ENCODE results near the gene DIP2A. TPM values are rescaled to one million over a fixed set of nuclear protein-coding genes. Genes with fewer than 3 reads are reported as not detected.
A peak's percentile ranks its signal among the peaks of the same experiment; 100 is the strongest.

DIP2A gene
- total RNA-seq, 1 experiment from 2014 or later = 19.4 TPM

- no peak for DNase-seq
- H3K4me3 ChIP-seq (ENCODE audit: insufficient read depth, low read depth, low read length) = no peak overlapping the region
- no peaks in the 10 kb centered on the region for H3K27me3 ChIP-seq (ENCODE audit: control insufficient read depth, insufficient read depth, low read length)
- no peaks in the 10 kb centered on the region for H3K36me3 ChIP-seq (replicated peaks; ENCODE audit: control insufficient read depth, insufficient read depth, low read length)
Observed at GRCh38 chr21:46471514-46471913, 12.8 kb downstream of the DIP2A start.

- Histone ChIP-seq H3K36me3 (replicated peaks; ENCODE audit: control insufficient read depth, insufficient read depth, low read length) (no peaks in the 10 kb centered on the region), H3K4me3 (ENCODE audit: insufficient read depth, low read depth, low read length) (no peak overlapping the region), H3K27me3 (ENCODE audit: control insufficient read depth, insufficient read depth, low read length) (no peaks in the 10 kb centered on the region)
- DNase-seq = no peak
Observed at GRCh38 chr21:46472246-46472645, 13.6 kb downstream of the DIP2A start.

- no peak for DNase-seq
- Histone ChIP-seq H3K27me3 (ENCODE audit: control insufficient read depth, insufficient read depth, low read length) (no peaks in the 10 kb centered on the region), H3K4me3 (ENCODE audit: insufficient read depth, low read depth, low read length) (no peak overlapping the region), H3K36me3 (replicated peaks; ENCODE audit: control insufficient read depth, insufficient read depth, low read length) (no peaks in the 10 kb centered on the region)
Observed at GRCh38 chr21:46474382-46474781, 15.7 kb downstream of the DIP2A start.

GRCh38 chr21:46475296-46475695 lies 16.6 kb downstream of the DIP2A start:
- no peak for DNase-seq
- no peaks in the 10 kb centered on the region for H3K36me3 ChIP-seq (replicated peaks; ENCODE audit: control insufficient read depth, insufficient read depth, low read length)
- H3K27me3 ChIP-seq (ENCODE audit: control insufficient read depth, insufficient read depth, low read length) = no peaks in the 10 kb centered on the region
- no peak overlapping the region for H3K4me3 ChIP-seq (ENCODE audit: insufficient read depth, low read depth, low read length)

GRCh38 chr21:46477765-46478164 lies 19.1 kb downstream of the DIP2A start:
- Histone ChIP-seq H3K36me3 (replicated peaks; ENCODE audit: control insufficient read depth, insufficient read depth, low read length) (no peaks in the 10 kb centered on the region), H3K27me3 (ENCODE audit: control insufficient read depth, insufficient read depth, low read length) (no peaks in the 10 kb centered on the region), H3K4me3 (ENCODE audit: insufficient read depth, low read depth, low read length) (no peak overlapping the region)
- no peak for DNase-seq

GRCh38 chr21:46478910-46479309 lies 20.2 kb downstream of the DIP2A start:
- no peaks in the 10 kb centered on the region for H3K27me3 ChIP-seq (ENCODE audit: control insufficient read depth, insufficient read depth, low read length)
- H3K36me3 ChIP-seq (replicated peaks; ENCODE audit: control insufficient read depth, insufficient read depth, low read length) = no peaks in the 10 kb centered on the region
- H3K4me3 ChIP-seq (ENCODE audit: insufficient read depth, low read depth, low read length) = no peak overlapping the region
- no peak for DNase-seq

- Histone ChIP-seq H3K27me3 (ENCODE audit: control insufficient read depth, insufficient read depth, low read length) (no peaks in the 10 kb centered on the region), H3K36me3 (replicated peaks; ENCODE audit: control insufficient read depth, insufficient read depth, low read length) (no peaks in the 10 kb centered on the region), H3K4me3 (ENCODE audit: insufficient read depth, low read depth, low read length) (no peak overlapping the region)
- no peak for DNase-seq
Observed at GRCh38 chr21:46480466-46480865, 21.8 kb downstream of the DIP2A start.

- Histone ChIP-seq H3K27me3 (ENCODE audit: control insufficient read depth, insufficient read depth, low read length) (no peaks in the 10 kb centered on the region), H3K36me3 (replicated peaks; ENCODE audit: control insufficient read depth, insufficient read depth, low read length) (no peaks in the 10 kb centered on the region), H3K4me3 (ENCODE audit: insufficient read depth, low read depth, low read length) (no peak overlapping the region)
- no peak for DNase-seq
Observed at GRCh38 chr21:46482225-46482845, 23.6 kb downstream of the DIP2A start.

GRCh38 chr21:46482846-46483231 lies 24.1 kb downstream of the DIP2A start:
- Histone ChIP-seq H3K36me3 (replicated peaks; ENCODE audit: control insufficient read depth, insufficient read depth, low read length) (no peaks in the 10 kb centered on the region), H3K27me3 (ENCODE audit: control insufficient read depth, insufficient read depth, low read length) (no peaks in the 10 kb centered on the region), H3K4me3 (ENCODE audit: insufficient read depth, low read depth, low read length) (no peak overlapping the region)
- no peak for DNase-seq

GRCh38 chr21:46483300-46484295 lies 24.9 kb downstream of the DIP2A start:
- DNase-seq = no peak
- Histone ChIP-seq H3K27me3 (ENCODE audit: control insufficient read depth, insufficient read depth, low read length) (no peaks in the 10 kb centered on the region), H3K36me3 (replicated peaks; ENCODE audit: control insufficient read depth, insufficient read depth, low read length) (no peaks in the 10 kb centered on the region), H3K4me3 (ENCODE audit: insufficient read depth, low read depth, low read length) (no peak overlapping the region)

- H3K4me3 ChIP-seq (ENCODE audit: insufficient read depth, low read depth, low read length) = no peak overlapping the region
- no peak for DNase-seq
- no peaks in the 10 kb centered on the region for H3K27me3 ChIP-seq (ENCODE audit: control insufficient read depth, insufficient read depth, low read length)
- peaks cover 1% of the 10 kb centered on the region; the same call in 1 of the 2 replicates for H3K36me3 ChIP-seq (replicated peaks; ENCODE audit: control insufficient read depth, insufficient read depth, low read length)
Observed at GRCh38 chr21:46486481-46487126, 27.9 kb downstream of the DIP2A start.

- DNase-seq = no peak
- no peak overlapping the region for H3K4me3 ChIP-seq (ENCODE audit: insufficient read depth, low read depth, low read length)
- H3K27me3 ChIP-seq (ENCODE audit: control insufficient read depth, insufficient read depth, low read length) = no peaks in the 10 kb centered on the region
- peaks cover 1% of the 10 kb centered on the region; the same call in 1 of the 2 replicates for H3K36me3 ChIP-seq (replicated peaks; ENCODE audit: control insufficient read depth, insufficient read depth, low read length)
Observed at GRCh38 chr21:46489162-46489663, 30.5 kb downstream of the DIP2A start.

- Histone ChIP-seq H3K36me3 (replicated peaks; ENCODE audit: control insufficient read depth, insufficient read depth, low read length) (peaks cover 1% of the 10 kb centered on the region; the same call in 1 of the 2 replicates), H3K27me3 (ENCODE audit: control insufficient read depth, insufficient read depth, low read length) (no peaks in the 10 kb centered on the region), H3K4me3 (ENCODE audit: insufficient read depth, low read depth, low read length) (no peak overlapping the region)
- DNase-seq = peak; percentile 48
Observed at GRCh38 chr21:46489800-46490199, 31.1 kb downstream of the DIP2A start.

- Histone ChIP-seq H3K27me3 (ENCODE audit: control insufficient read depth, insufficient read depth, low read length) (no peaks in the 10 kb centered on the region), H3K4me3 (ENCODE audit: insufficient read depth, low read depth, low read length) (no peak overlapping the region), H3K36me3 (replicated peaks; ENCODE audit: control insufficient read depth, insufficient read depth, low read length) (peaks cover 1% of the 10 kb centered on the region; the same call in 1 of the 2 replicates)
- DNase-seq = no peak
Observed at GRCh38 chr21:46491553-46491952, 32.9 kb downstream of the DIP2A start.
